GM18526 (cell line): ENCODE measurements around the gene CRY1.

Source experiments
- POLR2A ChIP-seq: IDR thresholded peaks from 3 replicates; pipeline ENCODE4 v1.6.1; 2011; ENCODE audit not compliant: insufficient read length; ENCODE audit errors: extremely low read depth

CRY1 gene

DNA sequence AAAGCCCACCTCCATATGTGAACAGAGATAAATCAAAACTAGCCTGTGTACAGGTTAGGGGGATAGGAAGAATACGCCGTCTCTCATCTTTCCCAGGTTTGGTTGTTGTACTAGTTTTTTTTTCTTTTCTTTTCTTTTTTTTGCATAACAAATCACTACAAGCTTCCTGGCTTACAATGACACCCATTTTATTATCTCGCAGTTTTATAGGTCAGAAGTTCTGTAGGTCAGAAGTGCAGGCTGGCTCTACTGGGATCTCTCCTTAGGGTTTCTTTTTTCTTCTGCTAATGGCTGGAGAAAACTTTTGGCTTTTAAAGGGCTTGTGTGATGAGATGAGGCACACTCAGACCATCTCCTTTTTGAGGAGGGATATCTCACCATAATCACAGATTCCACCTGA lies 25.7 kb upstream of the CRY1 start:
- TF ChIP-seq POLR2A = no peak

DNA sequence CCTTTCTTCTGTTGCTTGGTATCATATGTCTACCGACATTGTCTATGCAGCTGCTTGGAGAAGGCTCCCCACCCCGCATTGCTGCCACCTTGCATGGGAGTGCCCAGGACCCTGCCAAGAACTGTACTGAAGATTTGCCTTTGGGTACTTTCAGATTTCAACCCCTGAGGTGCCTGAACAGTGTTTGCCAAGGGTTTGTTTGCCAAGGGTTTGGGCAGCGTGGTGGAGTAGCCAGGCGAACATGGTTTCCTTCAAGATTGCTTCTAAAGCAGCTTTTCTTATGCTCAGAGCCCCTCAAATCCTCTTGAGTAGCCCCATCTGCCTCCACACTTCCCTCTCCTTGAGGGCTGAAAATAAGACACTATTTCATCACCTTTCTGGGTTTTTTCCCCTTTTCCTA lies 25.3 kb upstream of the CRY1 start:
- no peak for TF ChIP-seq POLR2A

DNA sequence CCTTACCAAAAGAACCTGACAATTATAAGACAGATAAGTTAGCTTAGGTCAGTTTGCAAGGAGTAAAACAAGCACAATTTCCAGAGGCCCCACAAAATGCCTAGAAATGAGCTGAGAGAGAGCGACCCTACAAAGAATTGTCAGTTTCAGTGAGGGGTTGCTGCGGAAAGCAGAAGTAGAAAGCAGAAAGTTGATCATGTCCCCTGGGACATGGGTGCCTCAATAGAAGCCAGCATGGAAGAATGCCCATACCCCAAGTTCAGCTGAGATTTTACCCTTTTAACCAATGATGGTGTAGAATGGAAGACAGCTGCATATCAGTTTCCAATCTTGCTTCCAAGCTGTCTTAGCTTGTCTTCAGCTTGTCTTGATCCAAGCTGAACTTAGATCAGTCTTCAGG lies 21.8 kb upstream of the CRY1 start:
- no peak for TF ChIP-seq POLR2A

DNA sequence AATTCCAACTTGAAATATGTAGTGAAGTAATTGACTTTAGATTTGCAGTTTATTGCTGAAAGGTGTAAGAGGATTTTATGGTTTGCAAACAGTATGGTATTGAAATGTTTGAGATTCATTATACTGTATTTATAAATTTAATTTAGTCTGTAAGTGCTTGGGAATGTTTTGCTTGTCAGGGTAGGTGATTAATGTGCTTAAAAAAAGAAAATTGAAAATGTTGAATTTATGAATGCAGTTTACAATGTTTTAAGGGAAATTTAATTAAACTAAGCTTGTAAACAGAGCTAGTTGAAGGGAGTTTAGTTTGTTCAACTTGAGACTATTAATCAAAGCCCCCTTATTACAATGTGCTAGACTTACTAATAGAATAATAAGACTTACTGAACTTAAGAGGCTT lies 18.0 kb upstream of the CRY1 start:
- TF ChIP-seq POLR2A = no peak

DNA sequence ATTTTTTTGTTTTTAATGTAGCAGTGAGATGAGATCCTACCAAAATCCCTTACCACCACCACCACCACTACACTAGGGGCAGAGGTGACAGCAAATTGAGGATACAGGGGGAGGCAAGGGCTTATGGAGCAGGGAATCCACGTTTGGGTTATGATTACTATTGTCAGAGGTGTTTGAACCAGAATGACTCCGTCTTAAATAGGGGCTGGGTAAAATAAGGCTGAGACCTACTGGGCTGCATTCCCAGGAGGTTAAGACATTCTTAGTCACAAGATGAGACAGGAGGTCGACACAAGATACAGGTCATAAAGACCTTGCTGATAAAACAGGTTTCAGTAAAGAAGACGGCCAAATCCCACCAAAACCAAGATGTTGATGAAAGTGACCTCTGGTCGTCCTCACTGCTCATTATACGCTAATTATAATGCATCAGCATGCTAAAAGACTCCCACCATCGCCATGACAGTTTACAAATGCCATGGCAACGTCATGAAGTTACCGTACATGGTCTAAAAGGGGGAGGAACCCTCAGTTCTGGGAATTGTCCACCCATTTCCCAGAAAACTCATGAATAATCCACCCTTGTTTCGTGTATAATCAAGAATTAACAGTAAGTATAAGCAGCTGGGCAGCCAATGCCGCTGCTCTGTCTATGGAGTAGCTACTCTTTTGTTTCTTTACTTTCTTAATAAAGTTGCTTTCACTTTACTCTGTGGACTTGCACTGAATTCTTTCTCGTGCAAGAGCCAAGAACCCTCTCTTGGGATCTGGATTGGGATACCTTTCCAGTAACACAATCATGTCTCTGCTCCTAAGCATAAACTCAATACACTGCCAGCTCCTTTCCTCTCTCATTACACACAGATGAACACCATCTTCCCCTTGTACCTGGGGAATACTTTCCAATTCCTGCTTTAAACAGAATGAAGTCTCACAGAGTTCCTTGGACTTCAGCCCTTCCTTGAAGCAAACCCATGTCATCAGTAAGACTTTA lies 16.7 kb upstream of the CRY1 start:
- TF ChIP-seq POLR2A = no peak

GRCh38 chr12:107108995-107109508 lies 15.7 kb upstream of the CRY1 start:
- no peak for TF ChIP-seq POLR2A

GRCh38 chr12:107107381-107107780 lies 14.0 kb upstream of the CRY1 start:
- TF ChIP-seq POLR2A = no peak

- no peak for TF ChIP-seq POLR2A
These were observed 13.1 kb upstream of the CRY1 start for GRCh38 chr12:107106241-107107025.

DNA sequence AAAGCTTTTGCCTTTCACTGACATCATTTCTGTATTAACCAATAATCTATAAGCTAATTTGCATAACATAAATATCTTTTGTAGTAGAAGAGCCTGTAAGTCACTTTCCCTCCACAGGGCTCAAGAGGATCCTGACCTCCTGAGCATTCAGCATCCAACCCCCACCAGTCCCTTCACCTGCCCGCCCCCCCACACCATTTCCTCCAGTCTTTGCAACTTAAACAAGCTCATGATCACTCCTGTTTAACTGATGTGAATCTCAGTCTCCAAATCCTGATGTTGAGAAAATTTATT lies 12.0 kb upstream of the CRY1 start:
- TF ChIP-seq POLR2A = no peak

- TF ChIP-seq POLR2A = no peak
These were observed 10.2 kb upstream of the CRY1 start for GRCh38 chr12:107103516-107103915.

DNA sequence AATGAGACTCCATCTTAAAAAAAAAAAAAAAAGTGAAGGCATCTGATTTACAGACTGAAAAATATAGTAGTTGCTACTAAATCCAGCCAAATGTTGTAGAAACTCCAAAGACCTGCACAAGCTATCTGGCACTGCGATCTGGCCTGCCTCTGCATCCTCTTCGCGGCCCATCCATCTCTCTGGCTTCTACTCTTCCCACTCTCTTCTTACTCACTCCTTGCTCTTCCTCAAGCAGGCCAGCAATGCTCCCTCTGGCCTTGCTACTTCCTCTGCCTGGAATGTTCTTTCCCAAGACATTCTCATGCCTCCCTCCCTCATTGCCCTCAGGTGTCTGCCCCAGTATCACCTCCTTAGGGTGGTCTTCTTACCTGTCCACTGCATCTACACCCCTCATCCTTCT lies 9.7 kb upstream of the CRY1 start:
- no peak for TF ChIP-seq POLR2A

DNA sequence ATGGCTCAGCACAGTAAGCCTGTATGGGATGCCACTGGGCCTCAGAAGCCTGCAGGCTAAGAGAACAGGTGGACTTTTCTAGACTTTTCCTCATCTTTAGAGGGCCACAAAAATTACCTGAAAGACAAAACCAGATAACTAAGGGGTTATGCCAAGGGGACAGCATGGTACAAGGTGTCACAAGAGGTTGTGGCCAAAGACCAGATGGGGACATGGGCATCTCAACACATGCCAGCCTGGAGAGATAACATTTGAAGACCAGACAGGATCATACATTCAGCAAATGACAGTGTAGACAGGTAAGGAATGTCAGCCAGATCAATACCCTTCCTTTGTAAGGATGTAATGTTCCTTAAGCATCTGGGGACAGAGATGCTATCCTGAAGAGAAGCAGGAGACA lies 8.9 kb upstream of the CRY1 start:
- TF ChIP-seq POLR2A = no peak

DNA sequence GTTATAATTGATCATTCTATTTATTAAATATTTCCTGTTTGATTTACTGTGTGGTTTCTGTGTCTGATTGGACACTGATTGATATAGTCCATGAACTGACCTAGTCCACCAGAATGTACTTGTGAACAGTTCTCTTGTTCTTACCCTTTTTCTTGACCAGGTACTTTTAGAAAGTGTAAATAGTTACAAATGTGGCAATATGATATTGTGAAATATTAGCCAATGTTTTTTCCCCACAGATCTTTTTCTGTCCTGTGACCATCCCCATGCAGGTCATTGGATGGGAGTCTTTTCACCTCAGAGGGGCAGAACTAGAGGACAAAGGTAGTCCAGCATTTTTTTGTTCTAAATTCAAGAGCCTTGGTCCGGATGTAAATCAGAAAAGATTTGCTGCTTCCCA lies 8.3 kb upstream of the CRY1 start:
- no peak for TF ChIP-seq POLR2A

DNA sequence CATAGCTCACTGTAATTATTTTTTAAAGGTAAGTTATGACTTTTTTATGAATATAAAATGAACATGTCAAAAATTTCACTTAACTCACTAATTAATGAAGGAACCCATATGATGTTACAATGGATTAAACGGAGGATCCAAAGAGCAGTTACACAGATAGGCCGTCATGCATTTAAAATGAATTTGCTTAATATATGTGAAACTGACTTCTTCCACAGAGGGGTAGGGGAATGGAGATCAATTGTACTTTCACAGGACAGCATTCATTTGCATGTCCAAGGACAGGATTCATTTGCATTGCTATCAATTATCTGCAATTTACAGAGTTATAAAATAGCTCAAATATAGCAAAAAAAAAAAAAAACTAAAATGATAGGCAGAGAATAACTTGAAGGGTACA lies 6.6 kb upstream of the CRY1 start:
- no peak for TF ChIP-seq POLR2A

- no peak for TF ChIP-seq POLR2A
These were observed 3.2 kb upstream of the CRY1 start for GRCh38 chr12:107096571-107096970.

DNA sequence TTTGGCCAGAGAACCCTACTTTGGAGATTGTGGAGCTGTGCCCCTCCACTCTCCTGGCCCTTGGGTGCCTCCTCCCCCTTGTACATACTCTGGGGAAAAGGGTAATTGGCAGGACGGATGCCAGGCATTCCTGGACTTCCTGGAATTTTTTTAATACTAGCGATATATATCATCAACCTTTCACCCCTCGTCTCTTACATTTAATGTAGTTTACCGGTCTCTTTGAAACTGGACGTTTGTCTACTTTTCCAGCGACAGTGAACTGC lies 767 bp upstream of the CRY1 start:
- no peak for TF ChIP-seq POLR2A

GRCh38 chr12:107092669-107093416 lies 506 bp downstream of the CRY1 start:
- TF ChIP-seq POLR2A = no peak
